CD4-positive, alpha-beta T cell treated with Interleukin-4 for 4 hours (primary cell): ENCODE measurements around the gene ELMO3.

ENCODE experiments used
- DNase-seq: peaks from one replicate; pipeline ENCODE4 v3.0.0-alpha.2; 2020

ELMO3 gene

DNA sequence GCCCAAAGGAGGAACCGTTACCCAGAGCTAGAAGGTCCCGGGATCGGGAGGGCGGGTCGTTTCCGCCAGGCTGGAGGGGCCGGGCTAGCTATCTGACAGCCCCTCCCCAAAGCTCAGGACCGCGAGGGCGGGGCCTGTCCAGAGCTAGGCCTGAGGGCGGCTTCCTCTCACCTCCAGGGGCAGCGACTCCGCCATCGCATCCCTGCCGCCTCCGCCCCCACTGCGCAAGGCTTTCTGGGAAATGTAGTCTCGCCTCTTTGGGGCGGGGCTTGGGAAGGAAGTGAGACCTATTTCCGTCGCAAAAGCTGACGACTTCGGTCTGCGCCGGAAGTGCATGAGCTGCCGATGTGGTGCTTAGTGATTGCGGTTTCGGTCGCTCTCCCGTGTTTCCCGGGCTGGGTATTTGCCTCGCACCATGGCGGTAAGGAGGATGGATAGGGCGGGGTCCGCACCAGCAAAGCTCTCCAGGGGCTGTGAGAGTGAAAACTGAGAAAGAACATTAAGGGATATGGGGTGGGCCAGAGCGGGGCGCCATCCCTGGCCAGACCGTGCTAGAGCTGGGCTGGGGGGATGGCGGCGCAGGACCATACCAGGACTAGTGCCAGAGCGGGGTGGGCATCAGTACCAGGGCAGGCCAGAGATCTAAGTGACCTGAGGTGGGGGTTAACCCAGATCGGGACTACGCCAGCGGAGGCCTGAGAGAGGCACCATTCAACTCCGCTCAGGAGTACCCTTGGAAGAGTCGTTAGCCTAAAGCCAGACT, 28.1 kb downstream of the ELMO3 start, which contains the start of gene TMEM208:
TSS of gene TMEM208 (plus strand) at position 327 of the 763 bp plus-strand sequence. CDS start at position 416, 89 bp downstream.
- peak; percentile 97 for DNase-seq

DNA sequence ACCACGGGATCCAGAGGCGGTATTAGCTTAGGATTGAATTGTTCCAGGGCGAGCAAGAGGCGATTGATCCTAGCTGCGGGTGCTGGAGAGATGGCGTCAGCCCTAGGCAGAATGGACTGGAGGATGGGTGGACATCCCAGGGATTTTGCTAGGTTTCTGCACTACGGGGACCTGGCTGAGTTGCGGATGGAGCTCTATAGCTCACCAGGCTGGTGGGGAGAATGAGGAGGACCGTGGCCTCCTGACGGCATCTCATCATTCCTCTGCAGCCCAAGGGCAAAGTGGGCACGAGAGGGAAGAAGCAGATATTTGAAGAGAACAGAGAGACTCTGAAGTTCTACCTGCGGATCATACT, 28.6 kb downstream of the ELMO3 start:
- DNase-seq = no peak

DNA sequence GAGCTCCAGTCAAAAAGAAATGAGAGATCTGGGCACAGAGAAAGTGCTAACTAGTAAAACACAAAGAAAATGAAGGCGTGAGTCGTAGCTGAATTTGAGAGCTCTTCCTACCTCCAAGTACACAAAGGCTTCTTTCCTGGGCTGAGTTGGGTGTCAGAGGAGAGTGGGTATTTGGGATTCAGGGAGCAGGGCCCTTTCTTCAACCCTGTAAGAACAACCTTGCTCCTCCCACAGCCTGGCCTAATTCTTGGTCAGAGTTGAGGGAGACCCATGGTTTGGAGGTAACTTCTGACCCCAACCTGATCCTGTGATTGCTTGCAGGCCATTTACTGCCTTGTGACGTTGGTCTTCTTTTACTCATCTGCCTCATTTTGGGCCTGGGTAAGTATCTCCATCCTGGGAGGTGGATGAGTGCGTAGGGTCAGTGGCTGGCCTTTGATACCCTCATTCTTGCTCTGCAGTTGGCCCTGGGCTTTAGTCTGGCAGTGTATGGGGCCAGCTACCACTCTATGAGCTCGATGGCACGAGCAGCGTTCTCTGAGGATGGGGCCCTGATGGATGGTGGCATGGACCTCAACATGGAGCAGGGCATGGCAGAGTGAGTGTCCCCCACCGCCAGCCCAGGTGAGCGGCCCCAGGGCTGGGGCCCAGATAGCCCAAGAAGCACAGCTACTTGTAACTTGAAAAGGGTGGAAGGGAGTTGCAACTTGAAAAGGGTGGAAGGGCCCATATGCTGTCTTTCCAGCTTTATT, 29.3 kb downstream of the ELMO3 start:
- DNase-seq = no peak

DNA sequence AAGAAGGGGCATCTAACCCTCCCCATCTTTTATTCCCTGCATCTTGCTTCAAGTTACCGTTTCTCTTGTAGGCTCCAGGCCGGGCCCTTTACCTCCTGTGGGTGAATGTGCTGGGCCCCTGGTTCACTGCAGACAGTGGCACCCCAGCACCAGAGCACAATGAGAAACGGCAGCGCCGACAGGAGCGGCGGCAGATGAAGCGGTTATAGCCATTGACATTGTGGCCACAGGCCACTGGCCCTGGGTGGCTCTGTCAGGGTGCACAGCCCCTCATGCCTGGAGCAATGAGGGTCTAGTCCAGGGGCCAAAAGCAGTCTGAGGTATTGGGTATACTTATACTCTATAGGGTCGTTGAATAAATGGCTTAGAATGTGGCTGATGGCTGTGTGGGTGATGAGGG, 30.0 kb downstream of the ELMO3 start:
- DNase-seq = no peak

DNA sequence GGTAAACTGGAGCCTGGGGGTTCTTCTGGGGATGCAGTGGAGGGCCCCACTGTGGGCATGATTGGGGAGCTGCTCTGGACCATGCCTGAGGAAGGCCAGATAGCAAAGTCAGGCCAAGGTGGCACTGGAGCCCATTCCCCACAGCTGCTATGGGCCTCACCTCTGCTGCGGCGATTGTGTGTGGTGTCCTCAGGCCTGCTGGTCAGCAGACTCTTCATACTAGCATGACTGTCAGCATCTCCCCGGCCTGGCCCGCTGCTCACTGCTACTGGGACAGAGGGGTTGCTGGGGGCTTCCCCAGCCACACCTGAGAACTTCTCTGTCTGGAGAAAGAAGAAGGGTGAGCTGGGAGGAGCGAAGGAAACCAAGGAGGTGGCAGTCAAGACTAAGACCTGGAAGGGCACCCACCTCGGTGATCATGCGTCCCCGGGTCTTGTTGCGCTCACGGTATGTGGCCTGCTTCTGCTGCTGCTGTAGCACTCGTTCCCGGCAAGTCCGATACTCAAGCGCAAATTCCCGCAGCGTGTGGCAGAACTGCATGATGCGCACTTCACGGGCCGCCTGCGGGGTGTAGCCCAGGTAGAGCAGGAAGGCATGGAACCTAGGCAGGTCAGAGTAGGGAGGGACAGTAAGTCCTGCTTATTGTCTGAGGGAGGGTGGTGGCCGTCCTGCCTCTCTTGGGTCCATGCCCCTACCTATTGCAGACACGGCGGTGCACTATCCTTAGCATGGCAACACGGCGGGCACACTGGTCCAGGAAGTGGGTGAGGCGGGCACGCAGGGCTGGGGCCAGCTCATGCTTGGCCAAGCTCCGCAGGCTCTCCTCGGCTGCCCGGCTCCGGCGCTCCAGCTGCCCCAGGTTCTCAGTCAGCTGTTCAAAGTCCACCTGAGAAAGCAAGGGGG, 31.2 kb downstream of the ELMO3 start:
- no peak for DNase-seq

DNA sequence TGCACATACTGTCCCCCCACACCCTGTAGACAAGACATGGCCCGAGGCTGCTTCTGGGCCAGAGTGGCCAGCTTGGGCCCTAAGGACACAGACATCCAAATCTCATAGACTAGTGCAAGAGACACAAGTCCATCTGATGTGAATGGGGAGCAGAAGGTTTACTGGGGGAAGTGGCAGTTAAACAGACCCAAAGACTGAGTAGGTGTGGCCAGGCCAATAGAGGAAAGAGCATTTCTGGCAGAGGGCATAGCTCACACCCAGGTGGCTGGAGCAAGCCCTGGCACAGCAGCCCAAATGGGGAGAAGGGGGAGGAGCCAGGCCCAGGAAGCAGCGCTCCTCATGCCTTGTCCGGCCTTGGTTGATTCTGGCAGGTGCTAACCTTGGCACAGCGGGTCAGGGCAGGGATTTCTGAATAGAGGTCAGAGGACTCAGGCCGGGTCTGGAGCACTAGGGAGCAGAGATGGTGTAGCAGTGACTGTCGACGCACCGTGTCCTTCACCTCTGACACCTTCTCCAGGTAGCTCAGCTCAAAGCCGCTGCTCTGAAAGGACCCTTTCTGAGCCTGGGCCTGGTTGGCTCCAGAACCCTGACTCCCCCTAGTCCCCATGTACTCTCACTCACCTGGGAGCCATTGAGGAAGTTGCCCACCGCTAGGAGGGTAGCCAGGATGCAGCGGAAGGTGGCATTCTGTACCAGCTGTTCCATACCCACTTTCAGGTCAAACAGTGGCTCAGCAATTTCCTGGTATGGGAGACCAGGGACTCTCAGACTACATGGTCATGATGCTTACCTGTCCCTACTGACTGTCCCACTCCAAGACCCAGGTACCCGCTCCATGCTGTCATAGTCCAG, 32.1 kb downstream of the ELMO3 start:
- DNase-seq = no peak

DNA sequence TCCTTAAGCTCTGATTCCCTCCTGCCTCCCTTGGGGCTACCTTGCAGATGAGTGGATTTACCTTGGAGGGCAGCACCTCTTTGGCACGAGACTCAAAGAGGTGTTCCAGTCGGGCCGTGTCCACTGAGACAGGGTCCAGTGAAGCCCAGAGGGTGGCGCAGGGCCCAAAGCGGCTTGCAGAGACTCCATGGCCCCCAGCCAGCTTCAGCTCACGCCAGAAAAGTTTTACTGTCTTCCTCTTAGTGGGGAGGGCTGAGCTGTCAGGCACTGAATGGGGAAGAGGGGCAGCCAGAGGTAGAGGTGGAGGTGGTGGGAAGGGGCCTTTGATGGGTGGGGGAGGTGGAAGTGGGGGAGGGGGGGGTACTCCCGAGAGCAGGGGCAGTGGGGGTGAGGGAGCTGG, 34.7 kb downstream of the ELMO3 start:
- DNase-seq = no peak

DNA sequence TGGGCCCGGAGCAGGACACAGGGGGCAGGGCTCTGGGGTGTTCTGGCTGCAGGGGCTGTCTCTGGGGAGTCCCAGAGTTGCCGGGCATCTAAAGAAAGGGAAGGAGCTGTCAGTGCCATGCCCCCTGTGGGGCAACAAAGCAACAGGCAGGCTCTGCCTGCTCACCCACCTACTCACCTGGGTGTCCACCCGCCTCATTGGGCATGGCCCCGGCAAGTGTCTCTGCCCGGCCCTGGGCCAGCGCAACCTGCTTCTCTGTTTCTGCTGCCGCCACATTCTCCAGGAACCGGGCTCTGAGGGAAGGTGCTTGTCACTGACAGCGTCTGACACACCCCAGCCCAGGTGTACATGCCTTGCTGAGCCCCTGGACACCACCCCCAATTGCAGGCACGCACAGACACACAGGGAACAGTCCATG, 35.3 kb downstream of the ELMO3 start:
- no peak for DNase-seq

DNA sequence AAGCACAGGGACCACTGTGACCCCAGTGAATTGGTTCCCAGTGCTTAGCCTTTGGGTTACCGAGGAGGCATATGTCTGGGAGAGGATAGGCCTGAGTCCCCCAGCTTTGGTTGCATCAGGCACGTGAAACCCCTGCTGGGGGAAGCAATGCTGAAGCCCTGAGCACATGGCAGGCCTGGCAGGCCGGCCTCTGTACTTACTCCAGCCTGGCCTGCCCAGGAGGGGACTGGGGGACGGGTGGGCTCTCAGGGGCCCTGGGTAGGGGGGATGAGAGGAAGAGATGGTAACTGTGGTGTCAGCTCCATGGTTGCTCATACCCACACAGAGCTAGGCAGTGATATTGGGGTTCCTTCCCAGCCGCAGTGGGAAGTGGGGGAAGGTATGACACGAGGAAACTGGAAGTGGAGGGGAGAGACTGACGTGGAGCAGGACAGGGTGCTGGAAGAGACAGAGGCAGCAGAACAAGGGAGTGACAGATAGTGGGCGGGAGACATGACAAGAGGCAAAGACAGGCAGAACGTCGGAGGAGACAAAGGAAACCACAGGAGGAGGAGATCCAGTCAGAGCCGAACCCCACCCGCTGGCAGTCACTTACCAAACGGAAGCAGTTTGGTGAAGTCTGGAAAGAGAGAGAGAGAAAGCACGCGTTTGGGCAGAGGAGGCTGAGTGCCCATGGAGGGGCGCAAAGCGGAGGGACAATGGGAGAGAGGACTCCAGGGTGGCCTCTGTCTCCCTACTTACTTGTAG, 37.1 kb downstream of the ELMO3 start:
- peak; percentile 74 for DNase-seq

DNA sequence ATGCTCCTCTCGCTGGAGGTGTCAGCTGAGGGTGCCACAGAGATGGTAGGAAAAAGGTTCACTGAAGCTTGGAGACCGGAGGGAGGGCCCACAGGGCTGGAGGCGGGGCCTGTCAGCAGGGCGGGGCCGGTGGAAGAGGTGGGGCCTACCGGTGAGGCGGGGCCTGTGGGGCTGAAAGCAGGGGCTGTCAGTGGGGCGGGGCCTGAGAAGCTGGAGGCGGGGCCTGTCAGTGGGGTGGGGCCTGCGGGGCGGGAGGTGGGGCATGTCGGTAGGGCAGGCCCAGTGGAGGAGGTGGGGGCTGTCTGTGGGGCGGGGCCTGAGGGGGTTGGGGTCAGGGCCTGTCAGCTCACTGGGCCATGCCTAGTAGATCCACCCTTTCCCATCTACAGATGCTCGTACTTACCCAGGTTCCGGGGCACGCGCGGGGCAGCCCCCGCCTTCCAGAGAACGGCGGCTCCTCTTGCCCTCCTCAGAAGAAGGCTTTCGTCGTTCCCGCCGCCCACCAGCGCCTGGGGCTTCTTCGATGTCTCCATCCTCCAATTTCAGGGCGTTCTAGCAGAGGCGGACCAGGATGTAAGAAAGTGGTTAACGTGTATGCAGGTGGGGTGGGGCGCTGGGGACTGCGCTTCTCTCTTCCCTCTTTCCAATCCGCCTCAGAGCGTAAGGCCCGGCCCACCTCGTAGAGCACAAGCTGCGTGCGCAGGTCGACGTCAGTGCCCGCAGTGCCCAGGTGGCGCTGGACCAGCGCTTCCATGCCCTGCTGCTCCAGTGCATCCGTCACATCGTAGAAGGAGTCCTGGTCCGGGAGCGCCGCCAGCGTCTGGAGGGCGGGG, 37.8 kb downstream of the ELMO3 start:
- peak; percentile 69 for DNase-seq

DNA sequence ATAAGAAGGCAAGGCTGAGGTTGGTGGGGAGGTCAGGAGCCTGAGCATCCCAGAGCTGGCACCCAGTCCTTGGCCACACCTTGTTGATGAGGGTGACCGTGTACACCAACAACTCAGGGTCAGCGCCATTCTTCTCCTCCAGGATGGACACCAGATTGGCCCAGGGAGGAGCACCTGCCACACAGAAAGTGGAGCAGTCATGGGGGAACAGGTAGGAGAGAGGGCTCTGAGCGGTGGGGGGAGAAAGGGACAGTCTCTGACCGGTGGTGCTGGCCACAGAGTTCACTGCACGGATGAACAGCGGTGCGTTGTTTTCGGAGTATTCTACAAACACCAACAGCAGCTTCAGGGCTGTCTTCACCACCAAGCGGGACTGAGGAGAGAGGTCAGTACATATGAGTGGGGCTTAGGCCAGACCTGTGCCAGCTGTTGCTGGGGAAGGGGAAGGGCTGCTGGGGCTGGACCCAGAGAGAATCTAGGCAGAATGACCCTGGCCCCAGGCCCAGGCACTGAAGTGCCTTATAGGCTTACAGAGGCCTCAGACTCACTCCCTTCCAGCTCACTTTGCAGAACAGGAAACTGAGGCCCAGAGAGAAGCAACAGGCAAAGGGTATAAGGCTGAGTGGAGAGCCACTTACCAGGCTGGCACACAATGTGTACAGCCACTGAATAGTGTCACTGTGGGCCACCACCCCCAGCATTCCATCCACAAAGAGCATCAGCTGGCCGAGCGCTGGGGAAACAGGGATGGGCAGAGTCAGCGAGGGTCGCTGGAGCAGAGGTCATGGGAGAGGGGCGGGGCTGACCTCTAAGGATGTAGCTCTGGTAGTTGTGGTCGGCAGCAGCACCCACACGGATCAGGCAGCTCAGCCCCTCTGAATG, 38.7 kb downstream of the ELMO3 start:
- DNase-seq = no peak

DNA sequence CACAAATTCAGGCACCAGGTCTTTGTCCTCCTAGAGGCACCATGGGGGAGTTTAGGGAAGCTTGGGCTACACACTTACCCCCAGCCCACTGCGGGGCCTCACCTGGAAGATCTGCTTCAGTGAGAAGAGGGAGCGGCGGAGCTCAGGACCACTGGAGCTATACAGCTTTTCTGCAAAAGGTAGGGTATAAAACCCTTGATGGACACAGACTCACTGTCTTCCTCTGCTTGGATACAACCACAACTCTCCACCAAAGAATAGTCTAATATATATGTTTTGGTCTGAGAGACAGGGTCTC, 39.3 kb downstream of the ELMO3 start:
- no peak for DNase-seq

DNA sequence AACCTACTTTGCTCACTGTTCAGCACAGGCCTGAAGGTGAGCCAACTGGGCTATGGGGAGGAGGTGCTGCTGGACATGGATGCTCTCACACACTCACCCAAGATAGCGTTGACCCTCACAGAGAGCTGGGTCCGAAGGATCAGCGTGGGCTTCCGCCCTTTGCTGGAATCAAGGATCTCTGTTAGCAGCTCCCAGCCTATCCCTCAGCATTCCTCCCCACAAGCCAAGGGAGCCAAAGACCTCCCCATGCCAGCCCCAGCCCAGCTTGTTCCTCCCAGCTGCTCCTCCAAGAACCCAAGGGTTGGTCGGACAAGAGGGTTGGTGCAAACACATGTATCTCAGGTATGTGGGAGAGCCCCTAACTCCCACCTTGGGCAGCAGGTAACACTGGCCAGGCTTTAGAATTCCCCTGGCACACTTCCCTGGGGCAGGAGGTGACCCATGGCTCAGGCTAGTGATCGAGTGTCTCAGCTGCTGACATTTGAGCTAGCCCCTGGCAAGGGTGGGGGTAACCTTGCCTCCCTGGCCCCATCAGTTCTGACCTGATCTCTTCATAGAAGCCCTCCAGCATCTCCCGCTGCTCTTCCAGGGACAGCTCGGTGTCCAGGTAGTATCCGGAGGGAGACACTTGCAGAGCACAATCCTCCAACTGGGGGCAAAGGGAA, 40.0 kb downstream of the ELMO3 start:
- no peak for DNase-seq

DNA sequence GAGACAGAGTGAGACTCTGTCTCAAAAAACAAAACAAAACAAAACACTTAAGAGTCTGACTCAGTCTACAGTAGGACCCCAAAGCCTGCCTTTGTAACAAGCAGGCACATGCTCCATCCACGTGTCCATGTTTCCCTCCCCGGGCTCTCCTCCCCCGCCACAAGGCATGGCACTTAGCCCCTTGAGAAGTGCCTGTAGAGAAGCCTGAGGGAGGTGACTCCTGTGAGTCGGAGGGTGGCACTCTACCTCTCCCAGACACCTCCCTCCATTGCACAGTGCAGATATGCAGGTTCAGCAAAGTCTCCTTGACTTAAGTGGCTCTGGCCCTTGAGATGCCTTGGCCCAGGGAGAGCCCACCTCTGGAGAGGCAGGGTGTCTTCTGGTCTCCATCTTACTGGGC, 41.6 kb downstream of the ELMO3 start:
- DNase-seq = no peak

DNA sequence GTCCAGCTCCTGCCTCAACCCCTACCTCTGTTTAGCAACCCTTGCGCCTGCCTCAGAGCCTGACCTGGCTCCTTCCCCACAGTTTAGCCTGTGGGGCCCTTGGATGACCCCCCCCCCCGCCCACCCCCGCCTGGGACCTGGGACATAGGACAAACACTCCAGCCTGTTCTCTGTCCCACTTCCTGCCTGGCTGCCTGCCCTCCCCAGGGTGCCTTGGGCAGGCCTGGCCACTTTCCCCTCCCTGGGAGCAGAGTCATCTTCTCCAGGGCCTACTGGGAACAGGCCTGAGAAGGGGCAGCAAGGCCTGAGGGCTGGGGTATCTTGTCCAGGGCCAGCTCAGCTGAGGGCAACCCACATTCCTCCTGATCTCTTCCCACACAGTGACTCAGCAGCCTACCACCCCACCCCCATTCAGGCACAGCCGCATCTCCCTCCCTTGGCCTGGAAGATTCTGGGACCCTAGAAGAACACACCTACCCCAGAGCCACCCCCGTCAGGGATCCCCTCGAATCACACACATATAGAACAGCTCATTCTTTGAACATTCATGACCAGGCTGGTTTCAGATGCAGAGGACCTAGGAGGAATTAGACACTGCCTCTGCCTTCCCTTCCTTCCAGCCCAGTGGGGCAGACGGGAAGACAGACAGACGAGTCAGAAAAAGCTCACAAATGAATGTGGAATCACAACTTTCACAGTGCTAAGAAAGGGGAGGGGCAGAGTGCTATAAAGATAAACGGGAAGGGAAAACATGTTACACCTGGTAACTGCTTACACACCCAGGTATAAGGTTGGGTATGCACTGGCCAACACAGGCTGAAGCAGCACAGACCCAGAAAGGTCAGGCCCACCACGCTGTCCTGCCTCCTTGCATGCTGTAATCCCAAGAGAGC, 42.3 kb downstream of the ELMO3 start:
- DNase-seq = no peak

DNA sequence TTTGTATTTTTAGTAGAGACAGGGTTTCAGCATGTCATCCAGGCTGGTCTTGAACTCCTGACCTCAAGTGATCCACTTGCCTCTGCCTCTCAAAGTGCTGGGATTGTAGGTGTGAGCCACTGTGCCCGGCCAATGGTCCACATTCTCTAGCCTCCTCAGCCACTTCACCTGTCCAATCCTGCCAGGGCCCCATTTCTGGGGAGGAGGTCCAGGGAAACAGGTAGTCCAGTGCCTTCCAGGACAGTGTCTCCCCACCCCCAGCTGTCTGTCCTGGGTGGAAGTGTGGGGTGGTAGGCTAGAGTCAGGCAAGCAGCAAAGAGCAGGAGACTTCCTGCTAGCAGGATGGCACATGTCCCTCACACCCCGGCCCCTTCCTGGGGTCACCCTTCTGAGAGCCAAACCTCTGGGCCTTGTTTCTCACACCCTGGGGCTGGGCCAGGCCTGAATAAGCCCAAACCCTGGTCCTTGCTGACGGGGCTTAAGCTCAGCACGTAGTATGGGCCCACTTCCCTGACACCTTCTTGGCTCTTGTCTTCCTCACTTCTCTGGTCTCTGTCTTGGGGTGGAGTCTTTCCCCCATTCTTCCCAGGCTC, 43.3 kb downstream of the ELMO3 start:
- no peak for DNase-seq

DNA sequence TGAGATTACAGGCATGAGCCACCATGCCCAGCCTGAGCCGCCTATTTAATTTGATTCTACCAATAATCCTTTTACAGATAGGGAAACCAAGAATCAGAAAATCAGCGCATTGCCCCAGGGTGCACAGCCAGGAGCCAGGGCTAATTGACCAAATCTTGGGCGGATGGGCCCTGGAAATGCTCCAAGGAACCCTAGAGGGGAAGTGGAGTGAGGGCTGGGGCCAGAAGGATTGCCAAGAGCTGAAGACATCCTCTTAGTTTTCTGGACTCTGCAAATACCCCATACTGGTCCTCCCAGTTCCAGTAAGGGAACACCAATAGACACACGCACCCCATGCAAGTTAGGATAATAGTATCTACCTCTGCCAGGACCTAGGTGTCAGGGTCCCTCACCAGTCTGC, 44.5 kb downstream of the ELMO3 start:
- no peak for DNase-seq
